HG03196 (cell line): ENCODE measurements around the gene ALOX15B.
"Not testable (repeated sequence)": the region's sequence is repeated elsewhere in the genome, so short reads cannot be mapped to it uniquely, and the experiment has no call there.

Experiments used
- ATAC-seq: cut with Tn5 transposase; IDR thresholded peaks from one replicate; pipeline ENCODE4 v1.9.1; 2021; ENCODE audit not compliant: unreplicated experiment

Gene ALOX15B

GRCh38 chr17:8060274-8060673 lies 21.4 kb downstream of the ALOX15B start:
- no peak for ATAC-seq

DNA sequence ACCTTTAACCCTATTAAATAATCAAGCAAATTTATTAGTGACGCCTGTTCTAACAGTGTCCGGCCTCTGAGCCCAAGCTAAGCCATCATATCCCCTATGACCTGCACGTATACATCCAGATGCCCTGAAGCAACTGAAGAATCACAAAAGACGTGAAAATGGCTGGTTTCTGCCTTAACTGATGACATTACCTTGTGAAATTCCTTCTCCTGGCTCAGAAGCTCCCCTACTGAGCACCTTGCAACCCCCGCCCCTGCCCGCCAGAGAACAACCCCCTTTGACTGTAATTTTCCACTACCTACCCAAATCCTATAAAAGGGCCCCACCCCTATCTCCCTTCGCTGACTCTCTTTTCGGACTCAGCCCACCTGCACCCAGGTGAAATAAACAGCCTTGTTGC lies 23.0 kb downstream of the ALOX15B start:
- ATAC-seq: not testable (repeated sequence)

GRCh38 chr17:8062435-8062806 lies 23.6 kb downstream of the ALOX15B start:
- no peak for ATAC-seq

GRCh38 chr17:8062807-8063483 lies 24.1 kb downstream of the ALOX15B start:
- no peak for ATAC-seq

DNA sequence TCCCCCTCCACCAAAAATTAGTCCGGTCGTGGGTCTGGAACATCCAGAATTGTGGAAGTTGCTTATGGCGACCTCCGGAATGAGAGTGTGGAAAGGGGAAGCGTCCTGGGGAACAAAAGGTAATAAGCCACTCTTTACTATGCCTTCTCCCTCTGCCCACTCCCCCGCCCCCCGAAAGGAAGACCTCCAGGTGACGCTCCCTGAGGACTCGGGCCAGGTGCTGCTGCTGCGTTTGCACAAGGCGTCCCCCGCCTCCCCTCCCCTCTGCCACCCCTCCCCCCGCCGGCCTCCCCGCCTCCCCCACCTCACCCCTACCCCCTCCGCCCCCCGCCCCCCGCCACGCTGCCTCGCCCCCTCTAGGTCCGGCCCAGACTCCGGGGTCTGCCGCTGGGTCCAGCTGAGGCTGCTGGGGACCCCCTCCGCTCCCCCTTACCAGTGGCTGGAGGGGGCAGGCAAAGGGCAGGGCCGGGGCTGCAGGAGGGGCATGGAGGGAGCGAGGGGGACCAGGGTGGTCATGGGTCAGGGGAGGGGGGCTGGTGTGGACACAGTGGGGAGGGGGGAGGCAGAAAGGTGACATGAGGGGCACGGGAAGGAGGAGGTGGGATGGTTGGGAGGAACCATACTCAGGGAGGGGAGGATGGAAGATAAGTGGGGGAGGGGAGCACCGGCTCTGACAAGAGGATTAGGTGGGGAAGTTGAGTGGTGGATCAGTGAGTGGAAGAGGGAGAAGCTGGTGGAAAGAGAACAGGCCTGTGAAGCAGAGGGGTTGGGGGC lies 25.1 kb downstream of the ALOX15B start:
- no peak for ATAC-seq

- no peak for ATAC-seq
These were observed 25.7 kb downstream of the ALOX15B start for GRCh38 chr17:8064561-8065019.

- ATAC-seq: no peak
These were observed 28.2 kb downstream of the ALOX15B start for GRCh38 chr17:8066841-8067775.

DNA sequence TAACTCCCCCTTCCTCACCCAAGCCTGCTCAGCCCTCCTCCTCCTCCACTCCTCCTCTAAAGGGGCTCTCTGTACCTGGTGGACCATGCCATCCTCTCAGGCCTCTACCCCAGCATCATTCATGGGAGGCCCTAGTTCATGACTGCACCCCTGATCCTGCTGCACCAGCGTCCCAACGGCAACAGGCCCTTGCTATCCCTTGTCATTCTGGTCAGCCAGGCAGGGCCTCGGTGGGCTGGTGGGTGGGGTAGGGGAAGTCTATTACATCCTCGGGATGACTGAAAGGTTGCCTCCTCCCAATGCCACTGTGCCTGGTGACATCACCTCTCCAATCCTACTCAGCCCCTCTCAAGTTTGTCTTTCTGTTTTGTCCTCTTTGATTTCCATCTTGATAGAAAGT lies 28.9 kb downstream of the ALOX15B start:
- ATAC-seq: no peak

GRCh38 chr17:8068736-8069586 lies 30.1 kb downstream of the ALOX15B start:
- ATAC-seq: no peak

DNA sequence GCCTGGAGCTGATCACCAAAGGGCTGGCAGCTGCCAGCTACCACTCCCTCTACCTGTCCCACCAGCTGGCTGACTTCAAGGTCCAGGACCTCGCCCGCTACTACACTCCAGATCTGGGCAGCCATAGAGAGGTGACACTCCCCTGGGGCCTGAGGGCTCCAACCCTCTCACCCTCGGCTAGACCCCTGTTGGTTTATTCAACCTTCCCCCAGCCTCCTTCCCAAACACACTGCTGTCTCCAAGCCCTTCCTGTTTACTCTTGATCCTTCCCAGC lies 30.7 kb downstream of the ALOX15B start:
- ATAC-seq: no peak

GRCh38 chr17:8071496-8071895 lies 32.6 kb downstream of the ALOX15B start:
- no peak for ATAC-seq

GRCh38 chr17:8072341-8072728 lies 33.5 kb downstream of the ALOX15B start:
- no peak for ATAC-seq

DNA sequence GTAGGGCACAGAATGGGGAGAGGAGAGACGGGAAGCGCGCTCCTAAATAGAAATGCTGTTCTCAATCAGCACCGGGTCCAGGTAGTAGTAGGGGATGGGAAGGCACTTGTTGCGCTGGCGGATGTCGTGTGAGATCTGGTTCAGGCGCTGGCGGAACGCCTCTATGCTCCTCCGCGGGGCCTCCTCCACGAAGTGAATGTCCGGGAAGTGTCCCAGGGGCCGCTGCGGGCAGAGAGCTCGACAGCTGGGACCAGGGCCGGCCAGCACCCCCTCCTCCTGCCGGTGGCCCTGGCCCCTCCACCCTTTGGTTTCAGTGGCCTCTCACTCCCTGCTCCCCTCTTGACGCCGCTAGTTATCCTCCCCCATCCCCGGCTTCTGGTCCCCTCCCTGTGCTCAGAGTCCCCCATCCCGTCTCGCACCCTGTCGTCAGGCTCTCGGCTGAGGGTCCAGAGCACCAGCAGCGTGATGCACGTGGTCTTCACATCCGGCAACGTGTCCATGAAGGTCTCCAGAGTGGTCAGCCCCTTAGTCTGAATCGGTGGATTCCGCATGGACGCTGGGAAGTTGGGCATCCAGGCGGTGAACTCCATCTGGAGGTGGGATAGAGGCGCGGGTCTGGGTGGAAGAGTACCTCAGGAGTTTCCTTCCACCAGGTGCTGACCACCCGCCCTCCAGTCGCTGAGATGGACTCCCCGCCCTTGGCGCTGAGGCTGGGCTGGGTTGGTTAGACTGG lies 34.0 kb downstream of the ALOX15B start:
- no peak for ATAC-seq

GRCh38 chr17:8073627-8074484 lies 35.0 kb downstream of the ALOX15B start:
- ATAC-seq: peak; percentile 48

GRCh38 chr17:8074554-8074953 lies 35.7 kb downstream of the ALOX15B start:
- ATAC-seq: no peak

DNA sequence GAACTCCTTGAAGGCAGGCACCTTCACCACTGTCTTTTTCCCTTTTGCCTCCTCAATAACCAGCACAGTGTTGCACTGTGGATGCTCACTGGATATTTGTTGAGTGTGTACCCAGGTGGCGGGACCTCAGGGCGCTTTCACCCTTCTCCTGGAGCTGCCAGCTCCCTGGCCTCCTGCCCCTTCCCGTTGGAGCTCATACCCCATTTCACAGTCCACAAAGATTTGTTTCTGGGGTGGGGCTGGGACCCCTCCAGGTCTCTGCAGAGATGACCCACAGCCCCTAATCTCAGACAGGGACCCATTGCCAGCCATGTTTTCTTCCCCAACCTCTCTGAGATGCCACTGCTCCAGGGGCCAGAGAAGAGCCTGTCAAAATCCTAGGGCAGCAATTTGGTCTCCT lies 36.2 kb downstream of the ALOX15B start:
- no peak for ATAC-seq

GRCh38 chr17:8075574-8076342 lies 36.9 kb downstream of the ALOX15B start:
- ATAC-seq: no peak

GRCh38 chr17:8076502-8077266 lies 37.8 kb downstream of the ALOX15B start:
- ATAC-seq: no peak
